HG02798 (cell line): ENCODE results near the gene HCN2.

ENCODE experiments used
- ATAC-seq: cut with Tn5 transposase; IDR thresholded peaks from one replicate; pipeline ENCODE4 v1.9.1; 2021; ENCODE audit warnings: mild to moderate bottlenecking; ENCODE audit not compliant: unreplicated experiment, poor library complexity

Gene HCN2

GRCh38 chr19:589693-590395 is at the start of gene HCN2:
Gene HCN2 (plus strand): TSS chr19:589881. CDS start chr19:589946, 65 bp downstream.
- no peak for ATAC-seq

- ATAC-seq: no peak
Measured at GRCh38 chr19:540867-541637, 48.6 kb upstream of the HCN2 start.

DNA sequence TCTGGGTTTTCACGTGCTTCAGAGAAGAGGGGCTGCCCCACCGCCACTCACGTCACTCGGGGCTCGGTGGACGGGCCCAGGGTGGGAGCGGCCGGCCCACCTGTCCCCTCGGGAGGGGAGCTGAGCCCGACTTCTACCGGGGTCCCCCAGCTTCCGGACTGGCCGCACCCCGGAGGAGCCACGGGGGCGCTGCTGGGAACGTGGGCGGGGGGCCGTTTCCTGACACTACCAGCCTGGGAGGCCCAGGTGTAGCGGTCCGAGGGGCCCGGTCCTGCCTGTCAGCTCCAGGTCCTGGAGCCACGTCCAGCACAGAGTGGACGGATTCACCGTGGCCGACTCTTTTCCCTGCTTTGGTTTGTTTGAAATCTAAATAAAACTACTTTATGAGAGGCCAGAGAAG is 48.0 kb upstream of the HCN2 start:
- no peak for ATAC-seq

DNA sequence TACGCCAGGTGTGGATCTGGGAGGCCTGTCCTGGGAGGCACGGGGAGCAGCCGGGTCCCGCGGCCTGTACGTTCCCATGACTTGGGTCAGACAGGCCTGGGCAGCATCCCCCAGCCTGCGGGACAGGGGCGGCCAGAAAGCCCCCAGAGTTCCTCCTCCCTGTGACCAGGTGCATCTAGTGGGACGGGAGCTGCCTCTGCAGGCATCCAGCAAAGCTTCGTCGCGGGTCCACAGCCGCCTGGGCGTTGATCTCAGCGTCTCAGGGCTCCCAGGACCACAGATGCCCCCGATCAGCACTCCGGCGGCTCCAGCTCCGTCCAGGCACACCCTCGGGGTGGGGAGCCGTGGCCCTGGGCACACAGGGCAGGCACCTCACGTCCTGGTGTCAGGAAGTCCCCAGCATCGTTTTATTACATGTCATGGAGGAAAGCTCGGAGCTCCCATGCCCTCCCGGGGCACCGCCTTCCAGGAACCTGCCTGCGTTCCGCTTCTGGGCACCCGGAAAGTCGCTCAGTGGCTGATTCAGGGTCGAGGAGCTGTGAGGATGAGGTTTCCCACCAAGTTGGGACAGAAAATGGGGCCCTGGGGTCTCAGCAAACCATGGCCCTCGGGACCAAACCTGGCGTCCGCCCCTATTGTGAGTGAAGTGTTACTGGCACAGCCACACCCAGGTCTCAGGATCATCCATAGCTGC is 47.4 kb upstream of the HCN2 start:
- no peak for ATAC-seq

DNA sequence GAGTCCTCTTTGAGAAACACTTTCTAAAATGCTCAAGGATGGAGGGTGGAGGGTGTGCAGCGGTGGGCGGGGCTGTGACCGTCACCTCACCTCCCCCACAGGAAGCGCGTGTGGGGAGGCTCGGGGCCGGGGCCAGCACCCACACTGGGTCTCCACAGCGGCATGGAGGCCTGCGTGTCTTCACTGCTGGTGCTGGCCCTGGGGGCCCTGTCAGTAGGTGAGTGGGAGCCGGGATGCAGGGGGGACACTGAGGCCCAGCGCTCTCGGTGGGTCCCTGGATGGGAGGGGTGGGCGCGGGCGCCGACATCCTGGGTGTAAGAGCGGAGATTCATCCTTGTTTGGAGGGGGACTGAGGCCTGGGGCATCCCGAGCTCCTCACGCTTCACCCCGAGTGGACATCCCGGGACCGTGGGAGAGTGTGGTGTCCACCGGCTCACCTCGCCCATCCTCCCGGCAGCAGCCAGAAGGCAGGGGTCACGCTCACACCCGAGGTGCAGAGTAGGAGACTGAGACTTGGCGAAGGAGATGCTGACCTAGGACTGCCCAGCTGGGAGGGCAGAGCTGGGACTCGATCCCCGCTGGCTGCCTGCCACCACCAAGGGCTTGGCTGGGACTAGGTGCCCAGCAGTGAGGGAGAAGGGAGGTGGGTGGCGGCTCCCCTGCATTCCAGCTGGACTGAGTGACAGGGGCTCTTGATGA is 45.6 kb upstream of the HCN2 start, which contains the start of gene GZMM:
TSS of gene GZMM (plus strand) at position 144 of the 699 bp plus-strand sequence. CDS start at position 163, 19 bp downstream.
- ATAC-seq: no peak

GRCh38 chr19:547117-547516 is 42.6 kb upstream of the HCN2 start:
- ATAC-seq: no peak

GRCh38 chr19:547836-548720 is 41.6 kb upstream of the HCN2 start:
- no peak for ATAC-seq

DNA sequence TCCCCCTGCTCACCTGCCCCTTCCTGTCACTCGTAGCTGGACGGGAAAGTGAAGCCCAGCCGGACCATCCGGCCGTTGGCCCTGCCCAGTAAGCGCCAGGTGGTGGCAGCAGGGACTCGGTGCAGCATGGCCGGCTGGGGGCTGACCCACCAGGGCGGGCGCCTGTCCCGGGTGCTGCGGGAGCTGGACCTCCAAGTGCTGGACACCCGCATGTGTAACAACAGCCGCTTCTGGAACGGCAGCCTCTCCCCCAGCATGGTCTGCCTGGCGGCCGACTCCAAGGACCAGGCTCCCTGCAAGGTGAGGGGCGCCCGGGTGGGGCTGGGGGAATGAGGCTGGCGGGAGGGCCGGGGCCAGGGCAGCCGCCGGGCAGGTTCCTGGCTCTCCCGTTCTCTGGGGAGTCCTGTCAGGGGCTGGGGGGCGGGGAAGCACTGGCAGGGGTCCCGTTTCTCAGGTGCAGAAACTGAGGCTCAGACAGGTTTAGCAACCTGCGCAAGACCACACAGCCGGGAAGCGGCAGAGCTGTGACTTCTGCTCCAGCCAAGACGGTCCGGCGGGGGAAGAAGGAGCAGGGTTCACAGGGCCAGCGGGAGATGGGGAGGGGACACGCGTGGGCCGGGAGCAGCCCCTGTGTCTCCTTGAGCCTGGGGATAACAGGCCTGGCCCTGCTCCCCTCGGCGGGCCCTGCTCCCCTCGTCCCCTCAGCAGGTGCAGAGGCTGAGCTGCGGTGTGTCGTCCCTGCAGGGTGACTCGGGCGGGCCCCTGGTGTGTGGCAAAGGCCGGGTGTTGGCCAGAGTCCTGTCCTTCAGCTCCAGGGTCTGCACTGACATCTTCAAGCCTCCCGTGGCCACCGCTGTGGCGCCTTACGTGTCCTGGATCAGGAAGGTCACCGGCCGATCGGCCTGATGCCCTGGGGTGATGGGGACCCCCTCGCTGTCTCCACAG is 40.5 kb upstream of the HCN2 start:
- no peak for ATAC-seq

DNA sequence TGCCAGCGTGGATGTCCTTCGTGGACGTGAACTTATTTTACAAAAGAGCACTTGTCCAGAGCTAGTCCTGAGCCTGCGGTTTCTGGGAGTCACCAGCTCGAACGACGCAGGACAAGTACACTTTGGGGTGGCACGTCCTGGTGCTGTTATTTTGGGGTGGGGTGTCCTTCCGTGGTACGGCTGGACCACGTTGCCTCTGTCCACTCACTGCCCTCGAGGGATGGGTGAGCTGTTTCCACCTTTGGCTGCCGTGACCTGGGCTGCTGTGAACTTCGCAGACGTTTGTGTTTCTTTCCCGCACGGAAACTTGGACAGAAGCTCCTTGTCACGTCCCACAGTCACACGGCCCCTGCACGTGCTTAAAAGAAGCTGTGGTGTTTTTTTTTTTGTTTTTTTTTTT is 34.9 kb upstream of the HCN2 start:
- no peak for ATAC-seq

DNA sequence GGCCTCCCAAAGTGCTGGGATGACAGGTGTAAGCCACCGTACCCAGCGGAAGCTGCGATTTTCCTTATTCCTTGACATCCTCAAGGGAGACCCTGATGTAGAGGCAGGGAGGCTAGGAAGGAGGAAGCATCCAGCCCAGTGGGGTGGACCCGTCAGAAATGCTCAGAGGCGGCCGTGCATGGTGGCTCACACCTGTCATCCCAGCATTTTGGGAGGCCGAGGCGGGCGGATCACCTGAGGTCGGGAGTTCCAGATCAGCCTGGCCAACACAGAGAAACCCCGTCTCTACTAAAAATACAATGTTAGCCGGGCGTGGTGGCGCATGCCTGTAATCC is 34.2 kb upstream of the HCN2 start:
- no peak for ATAC-seq

DNA sequence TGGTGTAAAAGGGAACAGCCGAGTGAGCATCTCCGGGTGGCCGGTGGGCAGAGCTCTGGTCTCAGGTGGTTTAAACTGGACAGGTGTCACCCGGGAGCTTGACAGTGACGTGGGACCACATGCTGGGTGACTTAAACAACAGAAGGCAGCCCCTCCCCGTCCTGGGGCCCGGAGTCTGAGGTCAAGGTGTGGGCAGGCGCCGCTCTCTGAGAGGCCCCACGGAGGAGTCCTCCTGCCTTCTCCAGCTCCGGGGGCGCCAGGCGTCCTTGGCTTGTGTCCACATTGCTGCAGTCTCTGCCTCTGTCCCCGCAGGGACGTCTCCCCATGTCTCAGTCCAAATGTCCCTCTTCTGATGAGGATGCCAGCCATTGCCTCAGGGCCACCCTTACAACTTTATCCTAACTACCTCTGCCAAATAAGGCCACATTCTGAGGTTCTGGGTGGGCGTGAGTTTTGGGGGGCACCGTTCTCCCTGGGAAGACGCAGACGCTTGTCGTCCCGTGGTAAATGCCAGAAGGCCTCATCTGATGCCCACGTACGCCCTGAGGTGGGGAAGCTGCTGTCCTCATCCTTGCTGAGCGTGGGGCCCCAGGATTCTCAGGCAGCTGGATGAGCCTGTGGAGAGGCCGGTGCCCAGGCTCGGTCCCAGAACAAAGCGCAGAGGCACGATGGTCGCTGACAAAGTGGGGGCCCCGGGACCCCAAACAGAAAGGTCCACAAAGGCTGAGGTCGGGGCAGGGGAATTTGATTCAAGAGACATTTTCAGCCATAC is 32.9 kb upstream of the HCN2 start:
- ATAC-seq: no peak

GRCh38 chr19:558770-559439 is 30.8 kb upstream of the HCN2 start:
- no peak for ATAC-seq

DNA sequence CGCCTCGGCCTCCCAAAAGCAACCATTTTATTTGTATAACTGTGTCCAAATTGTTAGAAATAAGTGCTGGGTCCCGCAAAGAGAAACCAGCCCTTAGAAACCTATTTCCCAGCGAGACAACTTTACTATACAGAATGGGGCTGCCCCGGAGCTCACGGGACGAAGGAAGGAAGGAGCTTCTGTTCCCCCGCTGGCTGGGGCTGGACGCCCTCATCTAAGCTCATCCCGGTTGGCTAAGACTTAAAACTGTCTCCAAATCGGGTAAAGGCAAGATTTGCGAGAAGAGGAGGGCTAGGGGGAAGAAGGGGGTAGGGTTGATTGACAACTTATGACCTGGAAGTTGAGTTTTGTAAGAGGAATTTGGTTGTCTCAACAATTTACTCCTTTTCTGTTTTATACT is 29.6 kb upstream of the HCN2 start:
- ATAC-seq: no peak

GRCh38 chr19:566403-566802 is 23.3 kb upstream of the HCN2 start:
- ATAC-seq: no peak

- no peak for ATAC-seq
Measured at GRCh38 chr19:566844-567243, 22.8 kb upstream of the HCN2 start.

GRCh38 chr19:567296-567900 is 22.3 kb upstream of the HCN2 start:
- ATAC-seq: no peak

GRCh38 chr19:570251-570686 is 19.4 kb upstream of the HCN2 start:
- no peak for ATAC-seq
